GM18508 (cell line): ENCODE results near the gene MRRF.
"Not testable (repeated sequence)": the region's sequence is repeated elsewhere in the genome, so short reads cannot be mapped to it uniquely, and the experiment has no call there.

Source experiments
- ATAC-seq: cut with Tn5 transposase; IDR thresholded peaks from one replicate; pipeline ENCODE4 v1.9.1; 2021; ENCODE audit warnings: moderate number of reproducible peaks; ENCODE audit not compliant: insufficient read depth, unreplicated experiment

The MRRF gene

GRCh38 chr9:122348791-122349190 lies 84.1 kb downstream of the MRRF start:
- no peak for ATAC-seq

DNA sequence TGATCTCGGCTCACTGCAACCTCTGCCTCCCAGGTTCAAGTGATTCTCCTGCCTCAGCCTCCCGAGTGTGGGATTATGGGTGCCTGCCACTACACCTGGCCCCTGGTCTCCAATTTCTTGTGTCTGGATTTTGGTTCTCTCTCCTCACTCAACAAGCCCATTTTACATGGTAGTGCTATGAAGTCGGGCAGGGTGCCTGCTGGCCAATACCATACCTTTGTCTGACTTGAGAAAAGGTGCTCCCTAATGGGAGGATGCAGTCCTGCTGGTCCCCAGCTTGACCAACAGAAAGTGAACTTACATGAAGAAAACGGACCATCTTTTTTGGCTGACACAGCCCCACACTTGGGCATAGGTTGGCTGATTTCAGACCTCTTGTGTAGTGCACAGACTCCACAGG lies 84.5 kb downstream of the MRRF start:
- ATAC-seq, result no peak

GRCh38 chr9:122350577-122351355 lies 86.1 kb downstream of the MRRF start:
- no peak for ATAC-seq

- no peak for ATAC-seq
Observed at GRCh38 chr9:122354536-122355199, 90.0 kb downstream of the MRRF start.

DNA sequence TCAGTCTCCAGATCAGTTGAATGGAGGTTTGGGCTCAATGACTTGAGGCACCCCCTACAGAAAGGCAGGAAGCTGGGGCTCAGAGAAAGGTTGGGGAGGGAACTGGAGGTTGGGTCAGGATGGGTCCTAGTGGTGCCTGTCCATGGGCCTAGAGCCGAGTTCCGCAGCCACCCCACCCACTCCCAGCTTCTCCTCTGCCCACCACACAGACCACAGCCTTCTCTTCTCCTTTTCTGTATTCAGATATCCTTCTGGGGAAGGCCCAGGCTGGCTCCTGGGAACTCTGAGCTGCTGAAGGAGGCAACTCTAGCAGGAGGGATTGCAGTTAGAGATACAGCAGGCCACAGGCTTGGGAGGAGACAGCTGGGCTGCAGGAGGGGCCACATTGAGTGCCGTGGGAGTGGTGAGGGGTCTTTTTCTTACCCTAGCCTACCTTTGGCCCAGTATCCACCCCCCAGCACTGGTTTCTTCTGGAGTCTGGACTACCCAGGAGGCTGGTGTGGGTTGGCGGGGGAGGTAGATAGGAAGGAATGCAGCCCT lies 90.7 kb downstream of the MRRF start:
- ATAC-seq, result no peak

GRCh38 chr9:122356627-122357026 lies 91.9 kb downstream of the MRRF start:
- no peak for ATAC-seq

DNA sequence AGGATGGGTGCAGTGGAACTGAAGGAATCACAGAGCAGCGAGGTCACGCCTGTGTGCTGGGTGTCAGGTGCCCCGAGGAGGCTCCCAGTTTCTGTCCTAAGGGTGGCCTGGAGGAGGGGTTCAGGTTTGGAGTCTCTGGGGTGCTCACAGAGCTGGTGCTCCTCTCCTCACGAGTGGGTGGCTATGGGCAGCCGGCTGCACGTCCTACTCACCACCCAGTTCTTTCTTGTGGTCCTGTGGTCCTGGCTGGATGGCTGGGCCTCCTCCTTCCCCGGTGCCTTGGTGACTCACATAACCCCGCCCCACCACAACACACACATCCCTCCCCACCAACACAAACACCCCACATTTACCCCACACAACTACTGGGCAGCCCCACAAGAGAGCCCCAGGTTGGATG lies 96.2 kb downstream of the MRRF start:
- no peak for ATAC-seq

DNA sequence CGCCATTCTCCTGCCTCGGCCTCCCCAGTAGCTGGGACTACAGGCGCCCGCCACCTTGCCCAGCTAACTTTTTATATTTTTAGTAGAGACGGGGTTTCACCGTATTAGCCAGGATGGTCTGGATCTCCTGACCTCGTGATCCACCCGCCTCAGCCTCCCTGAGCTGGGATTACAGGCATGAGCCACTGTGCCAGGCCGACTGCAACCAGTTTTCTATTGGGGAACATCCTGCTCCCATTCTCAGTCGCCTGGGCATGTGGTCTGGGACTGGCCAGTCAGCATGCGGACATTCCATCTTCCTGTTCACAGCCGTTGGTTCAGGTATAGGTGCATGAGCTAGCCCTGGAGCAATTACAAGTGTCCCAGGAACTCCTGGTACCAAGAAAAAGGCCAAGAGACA lies 98.4 kb downstream of the MRRF start:
- not testable (repeated sequence) for ATAC-seq

GRCh38 chr9:122364117-122364782 lies 99.6 kb downstream of the MRRF start:
- ATAC-seq, result no peak

- ATAC-seq, result no peak
Observed at GRCh38 chr9:122364783-122365150, 100.1 kb downstream of the MRRF start.

DNA sequence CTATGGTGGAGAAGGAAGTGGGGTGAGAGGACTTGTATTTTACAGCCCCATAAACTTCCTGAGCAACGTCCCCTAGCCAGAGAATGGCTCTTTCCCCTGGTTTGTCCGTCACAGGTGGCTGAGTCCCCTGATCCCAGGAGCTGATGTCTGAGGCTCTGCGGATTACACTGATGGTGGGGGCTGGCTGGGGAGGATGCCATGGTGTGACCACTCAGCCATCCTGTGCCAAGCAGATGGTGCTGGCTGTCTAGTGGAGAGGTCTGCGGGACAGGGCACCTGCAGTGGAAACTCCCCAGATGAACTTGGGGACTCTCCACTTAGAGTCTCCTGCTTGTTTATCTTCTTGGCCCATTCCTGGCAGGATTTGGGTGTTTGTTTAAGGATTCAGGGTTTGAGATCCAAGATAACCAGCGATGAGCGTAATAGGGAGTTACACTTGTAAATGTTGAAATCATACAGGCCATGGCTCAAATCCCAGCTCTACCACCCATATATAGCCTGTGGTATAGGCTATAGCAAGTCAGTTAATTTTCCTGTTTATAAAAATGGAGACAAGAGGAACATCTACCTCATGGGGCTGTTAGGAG lies 101.5 kb downstream of the MRRF start:
- ATAC-seq, result no peak

- ATAC-seq, result no peak
Observed at GRCh38 chr9:122367065-122367464, 102.4 kb downstream of the MRRF start.

DNA sequence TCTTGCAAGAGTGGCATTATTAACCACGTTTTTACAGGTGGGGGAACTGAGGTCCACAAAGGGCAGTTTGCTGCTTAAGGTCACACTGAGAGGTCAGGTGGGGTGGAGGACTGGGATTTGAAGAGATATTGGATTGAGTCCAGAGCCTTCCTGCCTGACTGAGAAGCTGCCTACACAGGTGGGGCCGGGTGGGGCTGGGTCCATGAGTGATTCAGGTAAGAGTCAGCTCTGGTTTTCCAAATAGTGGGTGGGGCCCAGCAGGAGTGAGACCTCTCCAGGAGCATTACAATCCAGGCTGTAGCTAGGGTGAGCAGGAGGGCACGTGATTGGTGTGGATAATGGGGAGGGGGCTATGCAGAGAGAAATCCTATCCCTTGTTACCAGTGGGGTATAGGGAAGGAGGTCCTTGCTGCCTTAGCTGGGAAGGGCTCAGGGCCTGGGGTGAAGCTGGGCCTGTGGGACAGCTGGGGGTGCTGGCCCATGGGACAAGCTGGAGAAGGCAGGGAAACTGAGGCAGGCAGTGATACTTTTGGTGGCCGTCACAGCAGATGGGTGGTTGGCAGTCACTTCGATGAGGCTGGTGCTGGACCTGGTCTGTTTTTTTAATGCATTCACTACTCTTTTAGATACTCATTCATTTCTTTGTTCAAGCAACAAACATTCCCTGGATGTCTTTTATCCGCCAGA lies 103.2 kb downstream of the MRRF start:
- no peak for ATAC-seq

DNA sequence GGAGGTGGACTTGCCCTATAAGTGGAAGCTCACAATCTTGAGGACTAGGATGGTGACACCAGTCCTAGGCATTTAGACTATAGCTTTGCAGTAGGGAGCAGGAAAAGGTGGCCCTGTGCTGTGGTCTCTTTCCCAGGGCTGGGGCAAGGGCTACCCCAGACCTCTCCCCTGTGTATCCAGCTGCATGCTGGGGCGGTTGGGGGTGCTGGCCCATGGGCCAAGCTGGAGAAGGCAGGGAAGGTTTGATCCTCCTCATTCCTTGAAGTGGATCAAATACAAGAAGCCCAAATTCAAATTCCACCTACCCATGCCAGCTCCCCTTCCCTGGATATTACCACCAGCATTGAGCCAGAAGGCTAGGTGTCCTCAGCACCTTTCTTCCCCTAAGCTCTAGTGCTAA lies 104.0 kb downstream of the MRRF start:
- ATAC-seq, result no peak

GRCh38 chr9:122370303-122370702 lies 105.6 kb downstream of the MRRF start:
- no peak for ATAC-seq

GRCh38 chr9:122370869-122371755 lies 106.4 kb downstream of the MRRF start, which contains the start of gene PTGS1:
Gene PTGS1 (plus strand): TSS chr9:122371024. CDS start chr9:122371085, 61 bp downstream.
- no peak for ATAC-seq

DNA sequence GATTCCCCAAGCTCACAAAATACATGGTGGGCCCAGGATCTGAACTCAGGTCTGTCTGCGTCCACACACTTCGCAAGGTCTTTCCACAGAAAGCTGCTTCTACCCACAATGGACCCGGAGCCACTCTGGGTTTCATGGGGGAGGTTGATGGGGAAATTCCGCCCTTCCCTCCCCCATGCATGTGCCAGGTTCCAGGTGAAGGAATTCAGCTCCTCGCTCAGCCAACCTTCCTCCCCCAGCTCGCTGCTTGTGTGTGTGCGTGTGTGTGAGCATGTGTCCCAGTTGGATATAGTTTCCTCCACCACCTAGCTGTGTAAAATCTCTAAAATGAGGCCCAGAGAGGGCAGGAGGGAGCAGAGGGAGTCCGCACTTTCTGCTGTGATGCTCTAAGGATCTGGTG lies 107.2 kb downstream of the MRRF start:
- no peak for ATAC-seq

GRCh38 chr9:122372856-122373845 lies 108.5 kb downstream of the MRRF start:
- no peak for ATAC-seq
